SKM-1 (cell line): ENCODE measurements around the gene RAP1B.

Source experiments
- DNase-seq: peaks from one replicate; lab custom pipeline; 2025; ENCODE audit not compliant: unreplicated experiment; lab: John Stamatoyannopoulos, UW

Gene RAP1B

GRCh38 chr12:68610370-68611093 lies at the start of gene RAP1B:
Gene RAP1B, plus strand, starts transcription at chr12:68610899. Its CDS starts 37,826 bp downstream, at chr12:68648725.
- no peak for DNase-seq

GRCh38 chr12:68561830-68562229 lies 48.9 kb upstream of the RAP1B start:
- no peak for DNase-seq

GRCh38 chr12:68564166-68564565 lies 46.5 kb upstream of the RAP1B start:
- no peak for DNase-seq

GRCh38 chr12:68565391-68565903 lies 45.3 kb upstream of the RAP1B start:
- no peak for DNase-seq

- no peak for DNase-seq
Measured at GRCh38 chr12:68568922-68569569, 41.7 kb upstream of the RAP1B start.

GRCh38 chr12:68572661-68573060 lies 38.0 kb upstream of the RAP1B start:
- no peak for DNase-seq

- no peak for DNase-seq
Measured at GRCh38 chr12:68573406-68573805, 37.3 kb upstream of the RAP1B start.

DNA sequence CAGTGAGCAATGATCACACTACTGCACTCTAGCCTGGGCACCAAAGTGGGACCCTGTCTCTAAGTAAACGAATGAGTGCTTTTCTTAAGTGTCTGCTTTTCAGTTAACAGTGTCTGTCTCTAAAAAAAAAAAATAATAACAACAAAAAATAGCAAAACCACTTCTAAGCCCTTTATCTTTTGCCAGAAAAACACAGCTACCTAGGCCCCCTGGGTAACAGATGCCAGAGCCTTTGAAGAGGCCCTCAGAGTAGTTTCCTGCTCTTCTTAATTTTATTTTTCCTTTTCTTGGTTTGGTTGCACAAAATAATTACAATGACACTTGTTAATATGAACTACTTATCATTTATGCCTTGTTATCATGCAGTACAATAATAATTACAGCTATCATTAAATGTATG lies 32.8 kb upstream of the RAP1B start:
- no peak for DNase-seq

GRCh38 chr12:68578765-68579164 lies 31.9 kb upstream of the RAP1B start:
- no peak for DNase-seq

DNA sequence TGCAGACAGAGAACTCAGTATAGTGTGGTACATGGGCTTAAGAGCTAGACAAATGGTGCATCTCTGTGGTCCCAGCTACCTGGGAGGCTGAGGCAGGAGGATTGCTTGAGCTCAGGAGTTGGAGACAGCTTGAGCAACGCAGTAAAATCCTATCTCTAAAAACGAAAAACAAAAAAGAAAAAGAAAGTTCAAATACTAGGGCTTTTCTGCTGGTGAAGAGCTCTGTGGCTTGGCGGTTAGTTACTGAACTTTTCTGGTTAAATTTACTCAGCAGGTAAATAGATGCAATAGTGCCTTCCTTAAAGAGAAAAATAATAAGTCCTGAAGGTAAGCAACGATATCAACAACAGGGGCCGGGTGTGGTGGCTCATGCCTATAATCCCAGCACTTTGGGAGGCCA lies 31.4 kb upstream of the RAP1B start:
- no peak for DNase-seq

- no peak for DNase-seq
Measured at GRCh38 chr12:68580911-68581310, 29.8 kb upstream of the RAP1B start.

DNA sequence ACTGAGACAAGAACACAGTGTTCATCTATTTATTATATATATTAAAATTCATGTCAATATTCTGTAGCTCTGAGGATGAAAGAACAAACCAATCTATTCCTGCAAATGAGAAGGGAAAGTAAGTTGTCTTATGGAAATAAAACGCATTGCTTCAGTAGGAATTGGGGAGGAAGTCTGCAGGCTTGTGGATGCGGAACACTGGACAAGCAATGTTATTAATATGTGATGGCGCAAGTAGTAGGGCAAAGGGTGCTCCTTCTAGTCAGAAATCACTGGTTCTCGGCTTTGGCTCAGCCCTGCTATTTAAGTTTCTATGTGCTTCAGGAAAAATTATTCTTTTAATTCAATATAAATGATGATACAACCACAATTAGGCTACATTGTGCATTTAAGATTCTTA lies 28.8 kb upstream of the RAP1B start:
- no peak for DNase-seq

GRCh38 chr12:68585966-68586365 lies 24.7 kb upstream of the RAP1B start:
- no peak for DNase-seq

DNA sequence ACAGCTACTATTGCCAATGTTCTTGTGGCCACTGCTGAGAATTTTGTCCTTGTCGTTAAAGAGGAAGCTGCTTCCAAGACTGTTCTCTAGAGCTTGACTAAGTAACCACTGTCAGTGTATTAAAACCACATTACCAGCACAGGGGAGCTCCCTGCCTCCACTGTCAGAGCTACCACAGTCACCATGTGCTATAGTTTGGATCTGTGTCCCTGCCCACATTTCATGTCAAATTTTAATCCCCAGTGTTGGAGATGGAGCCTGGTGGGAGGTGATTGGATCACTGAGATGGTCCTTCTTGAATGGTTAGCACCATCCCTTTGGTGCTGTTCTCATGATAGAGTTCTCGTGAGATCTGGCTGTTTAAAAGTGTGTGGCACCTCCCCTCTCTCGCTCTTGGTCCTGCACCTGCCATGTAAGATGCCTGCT lies 23.2 kb upstream of the RAP1B start:
- peak; percentile 47 for DNase-seq

DNA sequence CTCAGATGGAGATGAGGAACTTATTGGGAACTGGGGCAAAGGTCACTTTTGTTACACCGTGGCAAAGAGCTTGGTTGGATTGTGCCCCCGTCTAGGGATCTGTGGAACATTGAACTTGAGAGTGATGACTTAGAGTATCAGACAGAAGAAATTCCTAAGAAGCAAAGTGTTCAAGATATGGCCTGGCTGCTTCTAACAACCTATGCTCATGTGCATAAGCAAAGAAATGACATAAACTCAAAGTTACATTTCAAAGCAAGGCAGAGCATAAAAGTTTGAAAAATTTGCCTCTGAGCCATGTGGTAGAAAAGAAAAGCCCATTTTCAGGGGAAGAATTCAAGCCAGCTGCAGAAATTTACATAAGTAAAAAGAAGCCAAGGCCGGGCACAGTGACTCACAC lies 21.5 kb upstream of the RAP1B start:
- DNase-seq = no peak

- no peak for DNase-seq
Measured at GRCh38 chr12:68591734-68592418, 18.8 kb upstream of the RAP1B start.

DNA sequence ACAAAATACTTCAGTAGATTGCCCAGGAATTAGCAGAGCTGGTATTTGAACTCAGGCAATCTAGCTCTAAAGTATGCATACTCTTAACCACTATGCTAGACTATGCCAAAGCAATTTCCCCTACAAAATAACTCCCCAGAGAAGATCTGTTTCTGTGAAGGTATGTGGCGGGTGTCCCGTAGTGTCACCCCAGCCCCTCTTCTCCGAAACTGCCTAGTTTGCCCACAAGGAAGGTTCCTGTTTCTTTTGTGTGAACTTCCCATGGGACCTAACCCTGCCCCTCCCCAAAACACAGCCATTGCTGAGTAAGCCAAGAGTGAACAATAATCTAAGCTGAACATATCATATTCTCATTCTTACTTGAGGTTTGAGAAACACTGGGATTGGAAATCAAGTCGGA lies 15.5 kb upstream of the RAP1B start:
- DNase-seq = no peak

DNA sequence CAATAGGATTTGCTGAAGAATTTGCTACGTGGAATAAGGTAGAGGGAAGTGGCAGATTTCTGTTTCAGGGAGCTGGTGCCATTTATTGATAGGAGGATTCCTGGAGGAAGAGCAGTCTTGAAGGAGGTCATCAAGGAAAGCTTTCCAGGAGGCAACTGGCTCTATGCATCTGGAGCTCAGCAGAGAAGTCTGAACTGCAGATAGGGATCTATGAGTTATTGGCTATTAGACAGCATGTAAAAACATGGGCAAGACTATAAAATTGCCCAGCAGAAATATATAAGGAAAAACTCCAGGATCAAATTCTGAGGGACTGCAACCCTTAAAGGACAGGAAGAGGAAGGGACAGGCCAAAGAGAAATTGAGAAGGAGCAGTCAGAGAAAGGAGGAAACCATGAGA lies 8.9 kb upstream of the RAP1B start:
- DNase-seq = no peak

DNA sequence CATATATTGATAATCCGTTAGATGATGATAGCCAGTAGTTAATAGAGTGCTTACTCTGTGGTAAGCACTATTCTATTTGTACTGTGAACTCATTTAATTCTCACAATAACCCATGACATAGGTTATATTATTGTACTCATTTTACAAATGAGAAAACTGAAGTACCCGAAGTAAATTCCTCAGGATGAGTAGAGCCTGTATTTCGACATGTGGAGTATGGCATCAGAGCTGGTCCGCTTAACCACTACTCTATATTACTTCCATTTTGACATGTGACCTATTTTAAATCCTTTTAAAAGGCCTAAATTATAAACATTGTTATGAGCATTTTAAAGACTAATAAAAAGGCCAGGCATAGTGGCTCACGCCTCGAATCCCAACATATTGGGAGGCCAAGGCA lies 8.0 kb upstream of the RAP1B start:
- DNase-seq = no peak

DNA sequence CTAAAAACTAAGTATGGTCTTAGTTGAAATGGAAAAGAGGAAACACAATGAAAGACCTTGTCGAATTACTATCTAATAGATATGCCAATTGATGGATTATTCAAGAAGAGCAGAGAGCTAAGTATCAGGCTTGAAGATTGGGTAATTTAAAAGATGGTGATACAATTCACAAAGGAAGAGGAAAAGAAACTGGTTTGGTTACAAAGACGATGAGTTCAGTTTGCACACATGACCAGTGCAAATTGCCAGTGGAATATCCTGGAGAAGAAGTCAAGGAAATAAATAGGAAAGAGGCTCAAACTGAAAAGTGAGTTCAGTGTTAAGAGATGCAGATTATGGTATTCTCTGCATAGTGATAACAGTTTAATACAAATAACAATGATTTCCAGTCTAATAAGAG lies 2.5 kb upstream of the RAP1B start:
- DNase-seq = no peak

- no peak for DNase-seq
Measured at GRCh38 chr12:68609998-68610369, 715 bp upstream of the RAP1B start.
